Measurements from ENCODE around the gene ZBED6.

DNA sequence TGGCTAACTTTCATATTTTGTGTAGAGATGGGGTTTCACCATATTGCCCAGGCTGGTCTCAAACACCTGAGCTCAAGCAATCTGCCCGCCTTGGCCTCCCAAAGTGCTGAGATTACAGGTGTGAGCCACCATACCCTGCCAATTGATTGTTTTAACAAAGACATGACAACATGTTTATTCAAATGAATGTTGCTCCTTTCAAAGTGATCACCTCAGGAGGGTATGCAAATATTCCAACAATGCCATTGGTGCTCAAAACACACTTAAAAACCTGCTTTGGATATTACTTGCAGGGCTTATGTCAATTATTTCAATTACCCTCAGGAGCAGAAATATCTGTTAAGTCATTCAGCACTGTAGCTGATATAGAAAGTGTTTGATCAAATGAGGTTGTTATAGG lies 22.6 kb upstream of the ZBED6 start:
- no peak for TF ChIP-seq POLR2A (IDR thresholded peaks at IDR 0.05)
- TF ChIP-seq, protein P1, sequence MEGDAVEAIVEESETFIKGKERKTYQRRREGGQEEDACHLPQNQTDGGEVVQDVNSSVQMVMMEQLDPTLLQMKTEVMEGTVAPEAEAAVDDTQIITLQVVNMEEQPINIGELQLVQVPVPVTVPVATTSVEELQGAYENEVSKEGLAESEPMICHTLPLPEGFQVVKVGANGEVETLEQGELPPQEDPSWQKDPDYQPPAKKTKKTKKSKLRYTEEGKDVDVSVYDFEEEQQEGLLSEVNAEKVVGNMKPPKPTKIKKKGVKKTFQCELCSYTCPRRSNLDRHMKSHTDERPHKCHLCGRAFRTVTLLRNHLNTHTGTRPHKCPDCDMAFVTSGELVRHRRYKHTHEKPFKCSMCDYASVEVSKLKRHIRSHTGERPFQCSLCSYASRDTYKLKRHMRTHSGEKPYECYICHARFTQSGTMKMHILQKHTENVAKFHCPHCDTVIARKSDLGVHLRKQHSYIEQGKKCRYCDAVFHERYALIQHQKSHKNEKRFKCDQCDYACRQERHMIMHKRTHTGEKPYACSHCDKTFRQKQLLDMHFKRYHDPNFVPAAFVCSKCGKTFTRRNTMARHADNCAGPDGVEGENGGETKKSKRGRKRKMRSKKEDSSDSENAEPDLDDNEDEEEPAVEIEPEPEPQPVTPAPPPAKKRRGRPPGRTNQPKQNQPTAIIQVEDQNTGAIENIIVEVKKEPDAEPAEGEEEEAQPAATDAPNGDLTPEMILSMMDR (IDR thresholded peaks at IDR 0.05) = no peak

All from vagina (tissue), 2 donors.